Right hindlimb (tissue), 1 donor: ENCODE data around the gene AKT3.

Source experiments
- DNase-seq: peaks from one replicate; pipeline ENCODE4 v3.0.0-alpha.2; 2018

Gene AKT3

GRCh38 chr1:243482141-243483022 lies 367.7 kb downstream of the AKT3 start:
- DNase-seq = no peak

GRCh38 chr1:243481101-243481500 lies 368.9 kb downstream of the AKT3 start:
- no peak for DNase-seq

GRCh38 chr1:243477731-243478290 lies 372.2 kb downstream of the AKT3 start:
- DNase-seq = no peak

- no peak for DNase-seq
Observed at GRCh38 chr1:243475966-243476365, 374.1 kb downstream of the AKT3 start.

GRCh38 chr1:243474906-243475305 lies 375.1 kb downstream of the AKT3 start:
- no peak for DNase-seq

GRCh38 chr1:243474136-243474881 lies 375.7 kb downstream of the AKT3 start:
- DNase-seq = no peak

- no peak for DNase-seq
Observed at GRCh38 chr1:243473227-243474135, 376.6 kb downstream of the AKT3 start.

GRCh38 chr1:243471754-243472745 lies 378.0 kb downstream of the AKT3 start:
- no peak for DNase-seq

- no peak for DNase-seq
Observed at GRCh38 chr1:243471026-243471685, 378.9 kb downstream of the AKT3 start.

GRCh38 chr1:243470502-243470901 lies 379.5 kb downstream of the AKT3 start:
- DNase-seq = no peak

- DNase-seq = no peak
Observed at GRCh38 chr1:243469497-243469896, 380.5 kb downstream of the AKT3 start.

GRCh38 chr1:243465738-243466137 lies 384.3 kb downstream of the AKT3 start:
- no peak for DNase-seq

- DNase-seq = no peak
Observed at GRCh38 chr1:243465081-243465480, 385.0 kb downstream of the AKT3 start.

- DNase-seq = no peak
Observed at GRCh38 chr1:243462929-243463697, 386.9 kb downstream of the AKT3 start.

- DNase-seq = no peak
Observed at GRCh38 chr1:243461700-243462099, 388.3 kb downstream of the AKT3 start.

- DNase-seq = no peak
Observed at GRCh38 chr1:243459059-243459458, 391.0 kb downstream of the AKT3 start.

- DNase-seq = no peak
Observed at GRCh38 chr1:243457363-243457982, 392.6 kb downstream of the AKT3 start.

GRCh38 chr1:243455760-243456651 lies 394.0 kb downstream of the AKT3 start:
- DNase-seq = no peak
